H1 (cell line): ENCODE results near the gene FXN. TPM values are rescaled to one million over a fixed set of nuclear protein-coding genes. Genes with fewer than 3 reads are reported as not detected.

Experiments used
- CTCF ChIA-PET: fragments of 300-600 bp; sonication (Branson Sonifier 250); formaldehyde crosslinking; loops from one replicate; lab custom pipeline; 2021; ENCODE audit not compliant: partially characterized antibody; lab: Charles Lee
- POLR2A ChIA-PET: fragments of 300-600 bp; sonication (Branson Sonifier 250); formaldehyde crosslinking; loops from one replicate; lab custom pipeline; 2021; ENCODE audit warnings: inconsistent platforms; ENCODE audit not compliant: partially characterized antibody; lab: Charles Lee
- DNase-seq, 2 experiments: peaks; one replicate each; pipeline versions ENCODE4 v3.0.0 to v3.0.0-alpha.2; 2010 to 2022; ENCODE audit warnings: low spot score in 2 of 2, low read depth in 1 of 2, mixed read lengths in 1 of 2
- FAIRE-seq: peaks from 2 replicates; lab custom pipeline; 2011; peaks lifted over from hg19 to GRCh38; lab: Jason Lieb, UNC
- H2AFZ ChIP-seq: 2 replicates; pipeline ENCODE4 v1.8.1; 2012; ENCODE audit warnings: low read length, inconsistent platforms
- H2AK5ac ChIP-seq: 2 replicates; pipeline ENCODE4 v1.6.1; 2013; ENCODE audit warnings: low read depth, low read length
- H2BK120ac ChIP-seq: replicated peaks from 2 replicates; pipeline ENCODE3; 2013; ENCODE audit warnings: low read depth, low read length, inconsistent platforms
- H2BK12ac ChIP-seq: 2 replicates; pipeline ENCODE4 v1.6.1; 2013; ENCODE audit warnings: low read depth, low read length
- H2BK15ac ChIP-seq: 2 replicates; pipeline ENCODE4 v1.6.1; 2013; ENCODE audit warnings: low read length
- H2BK20ac ChIP-seq: 2 replicates; pipeline ENCODE4 v1.6.1; 2013; ENCODE audit warnings: low read length
- H2BK5ac ChIP-seq: 2 replicates; pipeline ENCODE4 v1.6.1; 2013; ENCODE audit warnings: low read depth, low read length
- H3K14ac ChIP-seq: 2 replicates; pipeline ENCODE4 v1.6.1; 2013; ENCODE audit warnings: inconsistent platforms; ENCODE audit not compliant: insufficient read length
- H3K18ac ChIP-seq: 2 replicates; pipeline ENCODE4 v1.6.1; 2013; ENCODE audit warnings: low read length; ENCODE audit errors: extremely low read depth
- H3K23ac ChIP-seq: 2 replicates; pipeline ENCODE4 v1.6.1; 2013; ENCODE audit warnings: inconsistent platforms; ENCODE audit not compliant: insufficient read length
- H3K23me2 ChIP-seq: 2 replicates; pipeline ENCODE4 v1.6.1; 2013; ENCODE audit warnings: low read depth, low read length
- H3K27ac ChIP-seq: 2 replicates; pipeline ENCODE4 v1.6.1; 2011; ENCODE audit warnings: low read depth, low read length, inconsistent platforms
- H3K27me3 ChIP-seq, 4 experiments: replicated peaks in 1 of 4; 1 replicate in 1 of 4; 2 replicates in 3 of 4; pipeline versions ENCODE4 v1.6.1 to v1.8.1; 2011 to 2013; ENCODE audit warnings: low read length in 3 of 4, mild to moderate bottlenecking in 3 of 4, inconsistent platforms in 2 of 4, mixed read lengths in 2 of 4, moderate library complexity in 1 of 4; ENCODE audit not compliant: control insufficient read depth in 3 of 4, insufficient read depth in 3 of 4; ENCODE audit errors: extremely low read depth in 1 of 4
- H3K36me3 ChIP-seq, 4 experiments: 2 replicates each; pipeline versions ENCODE4 v1.6.1 to v1.8.1; 2011 to 2013; ENCODE audit warnings: mild to moderate bottlenecking in 4 of 4, low read length in 3 of 4, moderate library complexity in 2 of 4, control low read depth in 1 of 4, inconsistent platforms in 1 of 4; ENCODE audit not compliant: insufficient read depth in 4 of 4, control insufficient read depth in 2 of 4
- H3K4ac ChIP-seq: replicated peaks from 2 replicates; pipeline ENCODE3; 2013; ENCODE audit warnings: low read length, low read depth, mixed read lengths, inconsistent platforms; ENCODE audit not compliant: insufficient read length
- H3K4me1 ChIP-seq, 4 experiments: replicated peaks in 1 of 4; 1 replicate in 1 of 4; 2 replicates in 3 of 4; pipeline versions ENCODE4 v1.6.1 to v1.8.1; 2011 to 2013; ENCODE audit warnings: low read length in 3 of 4, inconsistent platforms in 2 of 4, mixed read lengths in 1 of 4; ENCODE audit not compliant: insufficient read depth in 4 of 4, control insufficient read depth in 3 of 4
- H3K4me2 ChIP-seq, 2 experiments: 2 replicates each; pipeline versions ENCODE4 v1.6.1 to v1.8.1; 2011 to 2013; ENCODE audit warnings: low read depth in 2 of 2, low read length in 2 of 2, control low read depth in 1 of 2, inconsistent platforms in 1 of 2, mild to moderate bottlenecking in 1 of 2; ENCODE audit not compliant: insufficient read depth in 1 of 2
- H3K4me3 ChIP-seq, 4 experiments: fragments of 200-600, 300-600 bp in 1 of 4; sonication (generic), shearing (Covaris generic), sonication (Bioruptor Twin) in 1 of 4; 2 replicates each; pipeline versions ENCODE4 v1.5.1 to v1.8.1; 2011 to 2016; ENCODE audit warnings: low read length in 4 of 4, low read depth in 3 of 4, control low read depth in 2 of 4, inconsistent platforms in 2 of 4, mild to moderate bottlenecking in 2 of 4, mixed read lengths in 1 of 4, moderate library complexity in 1 of 4; ENCODE audit not compliant: insufficient read depth in 2 of 4; ENCODE audit errors: extremely low read depth in 1 of 4
- H3K56ac ChIP-seq: replicated peaks from 2 replicates; pipeline ENCODE3; 2013; ENCODE audit warnings: low read depth, mild to moderate bottlenecking, mixed read lengths, low read length, inconsistent platforms; ENCODE audit not compliant: insufficient read length
- H3K79me1 ChIP-seq: 2 replicates; pipeline ENCODE4 v1.6.1; 2013; ENCODE audit warnings: low read depth, low read length, control low read depth
- H3K79me2 ChIP-seq, 2 experiments: 2 replicates each; pipeline versions ENCODE4 v1.6.1 to v1.8.1; 2012 to 2013; ENCODE audit warnings: low read length in 2 of 2, mild to moderate bottlenecking in 2 of 2, inconsistent platforms in 1 of 2; ENCODE audit not compliant: insufficient read depth in 2 of 2, control insufficient read depth in 1 of 2
- H3K9ac ChIP-seq, 4 experiments: replicated peaks in 1 of 4; 1 replicate in 1 of 4; 2 replicates in 3 of 4; pipeline versions ENCODE4 v1.6.1 to v1.8.1; 2011 to 2013; ENCODE audit warnings: low read depth in 3 of 4, low read length in 3 of 4, control low read depth in 2 of 4, mild to moderate bottlenecking in 2 of 4, moderate library complexity in 2 of 4, inconsistent platforms in 1 of 4; ENCODE audit errors: extremely low read depth in 1 of 4
- H3K9me3 ChIP-seq, 2 experiments: 2 replicates each; pipeline versions ENCODE4 v1.6.1 to v1.8.1; 2012 to 2013; ENCODE audit warnings: mild to moderate bottlenecking in 2 of 2, moderate library complexity in 2 of 2, control low read depth in 1 of 2, inconsistent platforms in 1 of 2, low read depth in 1 of 2, low read length in 1 of 2, mixed read lengths in 1 of 2; ENCODE audit not compliant: insufficient read depth in 2 of 2
- H4K20me1 ChIP-seq, 2 experiments: replicated peaks in 1 of 2; 2 replicates each; pipeline versions ENCODE3 to v1.8.1; 2011 to 2013; ENCODE audit warnings: inconsistent platforms in 2 of 2, low read length in 2 of 2, mild to moderate bottlenecking in 1 of 2; ENCODE audit not compliant: insufficient read depth in 2 of 2, control insufficient read depth in 1 of 2
- H4K5ac ChIP-seq: 2 replicates; pipeline ENCODE4 v1.6.1; 2013; ENCODE audit warnings: low read length, low read depth, mixed read lengths, inconsistent platforms; ENCODE audit not compliant: insufficient read length
- H4K8ac ChIP-seq: 2 replicates; pipeline ENCODE4 v1.8.0; 2013; ENCODE audit warnings: mild to moderate bottlenecking, moderate library complexity, low read length, inconsistent platforms; ENCODE audit not compliant: insufficient read depth; ENCODE audit errors: extremely low read depth
- H4K91ac ChIP-seq: replicated peaks from 2 replicates; pipeline ENCODE3; 2013; ENCODE audit warnings: low read length, mixed read lengths, inconsistent platforms; ENCODE audit not compliant: insufficient read length
- ASH2L ChIP-seq: fragments of 200-600, 300-600 bp; sonication (generic); IDR thresholded peaks from one replicate; pipeline ENCODE4 v1.7.1; 2017; ENCODE audit warnings: low read length
- CBX8 ChIP-seq: fragments of 300-800, 300-1000 bp; sonication (generic); IDR thresholded peaks from 2 replicates; pipeline ENCODE4 v1.7.1; 2016; ENCODE audit warnings: low read depth, low read length, borderline replicate concordance
- CHD1 ChIP-seq: IDR thresholded peaks from 2 replicates; pipeline ENCODE4 v1.6.1; 2012; ENCODE audit warnings: low read depth, low read length, improper control_type of control experiment
- CREB1 ChIP-seq: IDR thresholded peaks from 2 replicates; pipeline ENCODE4 v1.6.1; 2012; ENCODE audit warnings: inconsistent platforms
- EP300 ChIP-seq, 2 experiments: IDR thresholded peaks; 1 replicate in 1 of 2; 2 replicates in 1 of 2; pipeline ENCODE4 v1.6.1; 2011 to 2012; ENCODE audit warnings: low read depth in 2 of 2, low read length in 2 of 2, mild to moderate bottlenecking in 2 of 2, borderline replicate concordance in 1 of 2, inconsistent platforms in 1 of 2, moderate library complexity in 1 of 2
- FOSL1 ChIP-seq: IDR thresholded peaks from 2 replicates; pipeline ENCODE4 v1.6.1; 2011; ENCODE audit warnings: mild to moderate bottlenecking, low read depth, low read length, moderate library complexity; ENCODE audit not compliant: insufficient read depth
- KDM5A ChIP-seq: fragments of 200-600 bp; IDR thresholded peaks from 2 replicates; pipeline ENCODE4 v1.7.1; 2012; ENCODE audit warnings: mild to moderate bottlenecking, low read length, inconsistent platforms, mixed read lengths
- PHF8 ChIP-seq: fragments of 200-600 bp; sonication (generic); conservative IDR thresholded peaks from 2 replicates; pipeline ENCODE4 v1.7.1; 2012; ENCODE audit warnings: low read depth, mild to moderate bottlenecking, inconsistent platforms, low read length, moderate library complexity
- POLR2A ChIP-seq, 2 experiments: IDR thresholded peaks; 1 replicate in 1 of 2; 2 replicates in 1 of 2; pipeline ENCODE4 v1.6.1; 2011; ENCODE audit warnings: low read depth in 2 of 2, low read length in 2 of 2, mild to moderate bottlenecking in 2 of 2; ENCODE audit errors: control extremely low read depth in 1 of 2
- RFX5 ChIP-seq: IDR thresholded peaks from 2 replicates; pipeline ENCODE4 v1.6.1; 2011; ENCODE audit warnings: low read depth, low read length, improper control_type of control experiment, borderline replicate concordance
- RNF2 ChIP-seq: fragments of 200-900, 300-1000 bp; sonication (generic); IDR thresholded peaks from 2 replicates; pipeline ENCODE4 v1.7.1; 2016; ENCODE audit warnings: borderline replicate concordance, low read depth, mild to moderate bottlenecking, antibody characterized with exemption, low read length; ENCODE audit not compliant: poor library complexity, severe bottlenecking; ENCODE audit errors: missing control alignments
- TAF1 ChIP-seq: IDR thresholded peaks from 2 replicates; pipeline ENCODE4 v1.6.1; 2011; ENCODE audit warnings: mild to moderate bottlenecking, low read depth, low read length
- TAF7 ChIP-seq: optimal IDR thresholded peaks from 2 replicates; pipeline ENCODE3; 2011; ENCODE audit warnings: low read depth, mild to moderate bottlenecking, inconsistent platforms, low read length, moderate library complexity, borderline replicate concordance
- TEAD4 ChIP-seq: IDR thresholded peaks from 2 replicates; pipeline ENCODE4 v1.6.1; 2012; ENCODE audit warnings: low read depth, low read length, inconsistent platforms, mixed read lengths
- WGBS, 2 experiments: shearing (Covaris generic) in 1 of 2; methylation state at CpG; one replicate each; pipeline versions ENCODE4 v1.1.6 to v1.1.7; 2013 to 2015; ENCODE audit warnings: low lambda C conversion rate in 2 of 2, mixed read lengths in 2 of 2, inconsistent platforms in 1 of 2, low coverage in 1 of 2, missing lambda C conversion rate in 1 of 2; ENCODE audit not compliant: insufficient replicate concordance in 2 of 2, insufficient coverage in 1 of 2, insufficient read length in 1 of 2; ENCODE audit errors: extremely low coverage in 1 of 2, missing lambda C conversion rate in 1 of 2; 5-methylcytosine and 5-hydroxymethylcytosine counted together
- polyA plus RNA-seq, 7 experiments: library from polyadenylated mRNA; depleted of rRNA in 3 of 7; stranded (reverse) in 5 of 7; unstranded in 2 of 7; fragments of >200 nt in 5 of 7; fragments of 200-250 nt in 2 of 7; gene quantifications; 1 replicate in 5 of 7; 2 replicates in 1 of 7; 4 replicates in 1 of 7; pipeline versions ENCODE4 v1.2.1 to v1.2.3, GENCODE V29; 2011 to 2013; ENCODE audit warnings: missing spikeins in 2 of 7, mixed read lengths in 2 of 7
- total RNA-seq: library from RNA; stranded (reverse); fragmentation: NEBNext Ultra II Directional; extraction: Animal tissue kit (Norgen Biotek cat#: 25700); gene quantifications from 2 replicates; pipeline ENCODE4 v1.2.1, GENCODE V29; 2021

Gene FXN
- total and polyA plus RNA-seq, 2 of the 8 experiments (the other 6 are each of a cell fraction or from before 2014, with no cell fraction given) = 34.2 to 37.5 TPM

GRCh38 chr9:69047371-69047770 is 11.8 kb downstream of the FXN start:
- no peak overlapping the region for H2BK12ac ChIP-seq
- H3K23ac ChIP-seq = no peak overlapping the region
- no peak overlapping the region for H2BK20ac ChIP-seq
- H3K79me1 ChIP-seq = peaks cover 10% of the 10 kb centered on the region; the same call in 1 of the 2 replicates
- no peak overlapping the region; the same call in 1 of the 2 replicates for H3K27ac ChIP-seq
- H2BK5ac ChIP-seq = no peak overlapping the region
- no peak overlapping the region for H3K56ac ChIP-seq
- DNase-seq (no peak), FAIRE-seq (no peak)
- H3K4me1 ChIP-seq = peaks cover 9 to 22% (median 14%) of the 10 kb centered on the region in 4 experiments
- ChIA-PET CTCF (interaction anchor here (0.8 to 10.8 kb wide), 7 partner anchors 8 to 287 kb away, joined by 3 to 100 read pairs (median 4); no protein-coding TSS in a partner anchor), POLR2A (interaction anchor here (0.9 to 1.6 kb wide), 2 partner anchors 89 to 284 kb away, joined by 3 read pairs; no protein-coding TSS in a partner anchor)
- H4K8ac ChIP-seq = no peak overlapping the region
- H3K14ac ChIP-seq = no peak overlapping the region
- H3K4me3 ChIP-seq = no peak overlapping the region
- no peak overlapping the region for H3K9ac ChIP-seq
- WGBS, 2 experiments = 83% methylated on average over 3 of the region's 4 CpGs; no CpG with 5 or more reads in 1 of the 2 experiments
- no peak overlapping the region for H4K91ac ChIP-seq
- no peak overlapping the region for H3K4me2 ChIP-seq
- no peak overlapping the region for H2AK5ac ChIP-seq
- H2BK15ac ChIP-seq = no peak overlapping the region
- no peaks in the 10 kb centered on the region for H3K9me3 ChIP-seq
- H3K18ac ChIP-seq = no peak overlapping the region
- no peak overlapping the region for H4K5ac ChIP-seq
- H3K36me3 ChIP-seq = peaks cover 11 to 20% (median 14%) of the 10 kb centered on the region in 4 experiments
- no peaks in the 10 kb centered on the region for H3K27me3 ChIP-seq
- H3K23me2 ChIP-seq = peaks cover 2% of the 10 kb centered on the region; the same call in 1 of the 2 replicates
- H4K20me1 ChIP-seq = peaks cover 3 to 6% of the 10 kb centered on the region in 2 experiments
- peaks cover 0 to 45% of the 10 kb centered on the region in 2 experiments; a peak in 2 of 4 replicates for H3K79me2 ChIP-seq
- no peak overlapping the region for H2AFZ ChIP-seq
- H2BK120ac ChIP-seq = no peak overlapping the region
- no peak overlapping the region for H3K4ac ChIP-seq
- no peak for TF ChIP-seq RFX5
- no peak for TF ChIP-seq TAF1
- TF ChIP-seq CREB1 = no peak
- no peak for TF ChIP-seq KDM5A
- no peak for TF ChIP-seq FOSL1
- TF ChIP-seq POLR2A (IDR thresholded peaks at IDR 0.05; ENCODE audit: control extremely low read depth in 1 of 2, low read depth in 2 of 2, low read length in 2 of 2) = no peak
- TF ChIP-seq PHF8 = no peak
- no peak for TF ChIP-seq CBX8
- no peak for TF ChIP-seq TAF7
- TF ChIP-seq CHD1 = no peak
- no peak for TF ChIP-seq RNF2
- TF ChIP-seq ASH2L = no peak
- no peak for TF ChIP-seq EP300 (IDR thresholded peaks at IDR 0.05; ENCODE audit: borderline replicate concordance in 1 of 2, low read depth in 2 of 2, low read length in 2 of 2)
- TF ChIP-seq TEAD4 = no peak
